GM12878 (cell line): ENCODE data around the gene TTLL13. TPM values are rescaled to one million over a fixed set of nuclear protein-coding genes. Genes with fewer than 3 reads are reported as not detected.

ENCODE experiments used
- ATAC-seq: fragments of 200-7000 bp; cut with Tn5 transposase; 3 replicates; pipeline ENCODE4 v1.9.1; 2020; ENCODE audit warnings: mild to moderate bottlenecking, moderate library complexity
- BruUV-seq: library from RNA; stranded (reverse); fragments of 400-500 nt; replicated peaks from 2 replicates; lab custom pipeline; 2021; lab: Mats Ljungman, UMichigan
- CTCF ChIA-PET: fragments of 300-600 bp; sonication (Branson Sonifier 250); formaldehyde crosslinking; extraction: SDS; loops from one replicate; lab custom pipeline; 2021; ENCODE audit warnings: inconsistent platforms; lab: Yijun Ruan, JAX
- POLR2A ChIA-PET: fragments of 350-600 bp; formaldehyde crosslinking; extraction: SDS; loops from one replicate; lab custom pipeline; 2021; ENCODE audit warnings: inconsistent platforms; lab: Charles Lee
- RAD21 ChIA-PET: fragments of 300-600 bp; sonication (Branson Sonifier 250); formaldehyde crosslinking; loops from one replicate; lab custom pipeline; 2023; ENCODE audit warnings: antibody characterized with exemption; ENCODE audit not compliant: unreplicated experiment; lab: Charles Lee
- SMC1A ChIA-PET: fragments of 300-600 bp; sonication (Branson Sonifier 250); formaldehyde crosslinking; loops from one replicate; lab custom pipeline; 2023; ENCODE audit not compliant: unreplicated experiment, uncharacterized antibody; lab: Charles Lee
- DNase-seq: peaks from one replicate; pipeline ENCODE4 v3.0.0-alpha.2; 2011; ENCODE audit warnings: low read depth, low spot score
- FAIRE-seq: peaks from 3 replicates; lab custom pipeline; 2011; peaks lifted over from hg19 to GRCh38; lab: Jason Lieb, UNC
- H2AFZ ChIP-seq: 2 replicates; pipeline ENCODE4 v1.6.0; 2011; ENCODE audit warnings: low read depth, low read length, control low read depth; ENCODE audit not compliant: control insufficient read depth
- H3K27ac ChIP-seq: 2 replicates; pipeline ENCODE4 v1.5.1; 2011; ENCODE audit warnings: control low read depth; ENCODE audit not compliant: control insufficient read depth, insufficient read depth
- H3K27me3 ChIP-seq, 2 experiments: replicated peaks in 1 of 2; 2 replicates each; pipeline versions ENCODE4 v1.6.0 to v1.6.1; 2011; ENCODE audit warnings: low read length in 1 of 2; ENCODE audit not compliant: control insufficient read depth in 2 of 2, insufficient read depth in 2 of 2
- H3K36me3 ChIP-seq, 2 experiments: 2 replicates each; pipeline ENCODE4 v1.5.1; 2011; ENCODE audit warnings: low read length in 1 of 2; ENCODE audit not compliant: control insufficient read depth in 2 of 2, insufficient read depth in 2 of 2
- H3K4me1 ChIP-seq: 2 replicates; pipeline ENCODE4 v1.6.1; 2011; ENCODE audit warnings: mild to moderate bottlenecking, low read length, moderate library complexity, mixed read lengths; ENCODE audit not compliant: control insufficient read depth, insufficient read depth
- H3K4me2 ChIP-seq: 2 replicates; pipeline ENCODE4 v1.6.0; 2011; ENCODE audit warnings: control low read depth; ENCODE audit not compliant: control insufficient read depth, insufficient read depth
- H3K4me3 ChIP-seq: fragments of 200-600 bp; sonication (generic); 2 replicates; pipeline ENCODE4 v1.5.1; 2016
- H3K79me2 ChIP-seq: 2 replicates; pipeline ENCODE4 v1.6.0; 2011; ENCODE audit warnings: low read length; ENCODE audit not compliant: control insufficient read depth, insufficient read depth
- H3K9ac ChIP-seq: 2 replicates; pipeline ENCODE4 v1.8.0; 2011; ENCODE audit warnings: low read length, control low read depth, mixed read lengths; ENCODE audit not compliant: control insufficient read depth, insufficient read depth
- H3K9me3 ChIP-seq: replicated peaks from 3 replicates; pipeline ENCODE4 v1.5.1; 2011; ENCODE audit warnings: mild to moderate bottlenecking, low read length; ENCODE audit not compliant: control insufficient read depth, insufficient read depth
- H4K20me1 ChIP-seq: 2 replicates; pipeline ENCODE4 v1.6.0; 2011; ENCODE audit not compliant: control insufficient read depth, insufficient read depth
- ATF7 ChIP-seq: fragments of 450-650 bp; IDR thresholded peaks from 2 replicates; pipeline ENCODE4 v1.6.1; 2016; ENCODE audit warnings: low read depth, mild to moderate bottlenecking
- CHD4 ChIP-seq: fragments of 200-600 bp; sonication (generic); IDR thresholded peaks from 2 replicates; pipeline ENCODE4 v1.6.1; 2016; ENCODE audit warnings: mild to moderate bottlenecking
- IRF4 ChIP-seq: IDR thresholded peaks from 2 replicates; pipeline ENCODE4 v1.6.1; 2011; ENCODE audit warnings: low read depth, low read length
- KAT2A ChIP-seq: conservative IDR thresholded peaks from 2 replicates; pipeline ENCODE4 v1.6.1; 2011; ENCODE audit warnings: low read depth, low read length; ENCODE audit not compliant: control insufficient read depth
- MYB ChIP-seq: fragments of 150-350 bp; IDR thresholded peaks from 2 replicates; pipeline ENCODE4 v1.6.1; 2014; ENCODE audit warnings: mild to moderate bottlenecking, low read depth, low read length, borderline replicate concordance
- NR2F1 ChIP-seq: fragments of 450-650 bp; conservative IDR thresholded peaks from 2 replicates; pipeline ENCODE4 v1.6.1; 2017; ENCODE audit warnings: mild to moderate bottlenecking
- PML ChIP-seq: IDR thresholded peaks from 2 replicates; pipeline ENCODE4 v1.6.1; 2012; ENCODE audit warnings: low read length, inconsistent platforms
- SIN3A ChIP-seq: IDR thresholded peaks from 2 replicates; pipeline ENCODE4 v1.6.1; 2012; ENCODE audit warnings: low read depth, low read length, improper control_type of control experiment
- SMAD1 ChIP-seq: fragments of 450-650 bp; IDR thresholded peaks from 2 replicates; pipeline ENCODE4 v1.6.1; 2018; ENCODE audit warnings: mild to moderate bottlenecking, low read depth; ENCODE audit not compliant: partially characterized antibody
- SPI1 ChIP-seq: IDR thresholded peaks from 2 replicates; pipeline ENCODE4 v1.6.1; 2011; ENCODE audit warnings: low read depth, mild to moderate bottlenecking, low read length, moderate library complexity, borderline replicate concordance; ENCODE audit not compliant: insufficient read depth
- SREBF1 ChIP-seq: IDR thresholded peaks from 2 replicates; pipeline ENCODE4 v1.6.1; 2012; ENCODE audit warnings: mild to moderate bottlenecking, low read length
- YBX1 ChIP-seq: fragments of 450-650 bp; IDR thresholded peaks from 2 replicates; pipeline ENCODE4 v1.6.1; 2016; ENCODE audit warnings: antibody characterized with exemption
- WGBS: methylation state at CpG from one replicate; pipeline ENCODE4 v1.1.6; 2016; ENCODE audit warnings: low lambda C conversion rate; ENCODE audit not compliant: insufficient replicate concordance, insufficient coverage; ENCODE audit errors: missing lambda C conversion rate; 5-methylcytosine and 5-hydroxymethylcytosine counted together
- in situ Hi-C: fragments of 300-500 bp; cut with MboI; formaldehyde crosslinking; loops from 9 replicates; pipeline ENCODE4 v1.14.3; 2018; ENCODE audit warnings: mixed read lengths
- intact Hi-C: fragments of 100-400 bp; cut with micrococcal nuclease; formaldehyde crosslinking; loops from one replicate; pipeline ENCODE4 v1.14.2; 2022; ENCODE audit not compliant: unreplicated experiment
- polyA plus RNA-seq, 11 experiments: library from polyadenylated mRNA; depleted of rRNA in 4 of 11; unstranded in 6 of 11; stranded (reverse) in 5 of 11; fragments of >200 nt; fragmentation: Nextera tagmentation in 4 of 11; fragmentation: Illumina TruSeq in 1 of 11; extraction: Ambion mirVana in 4 of 11; extraction: Trizol in 1 of 11; gene quantifications; 1 replicate in 1 of 11; 2 replicates in 10 of 11; pipeline versions ENCODE4 v1.2.1 to v1.2.3, GENCODE V29; 2011 to 2016; ENCODE audit warnings: inconsistent platforms in 2 of 11, missing spikeins in 2 of 11, low read depth in 1 of 11
- total RNA-seq, 4 experiments: library from RNA; depleted of rRNA in 3 of 4; stranded (reverse); fragments of >200 nt in 3 of 4; fragmentation: Illumina TruSeq in 1 of 4; extraction: Trizol in 1 of 4; gene quantifications; 2 replicates each; pipeline versions ENCODE4 v1.2.1 to v1.2.3, GENCODE V29; 2013 to 2021

The TTLL13 gene
- total and polyA plus RNA-seq, 10 of the 15 experiments (the other 5 are each of a cell fraction or from before 2014, with no cell fraction given) = 0.03 to 0.32 (median 0.13) TPM; not detected in 1

GRCh38 chr15:90291679-90292356, 42.5 kb downstream of the TTLL13 start:
- ChIA-PET POLR2A (interaction anchor here (1.0 kb wide), 1 partner anchor 61 kb away, joined by 3 read pairs; no protein-coding TSS in a partner anchor), SMC1A (interaction anchor here (0.5 to 2.6 kb wide), 6 partner anchors 14 to 356 kb away, joined by 3 to 8 read pairs (median 5); no protein-coding TSS in a partner anchor), CTCF (interaction anchor here (0.8 to 7.5 kb wide), 13 partner anchors 9 to 981 kb away, joined by 3 to 99 read pairs (median 6); no protein-coding TSS in a partner anchor)
- in situ Hi-C loops (no loop called here), intact Hi-C loops (no loop called here)
- BruUV-seq = no TSS peak
- no peak overlapping the region for H3K4me2 ChIP-seq
- FAIRE-seq = no peak
- H4K20me1 ChIP-seq = no peaks in the 10 kb centered on the region
- DNase-seq = no peak
- no peak overlapping the region; the same call in 1 of the 2 replicates for H2AFZ ChIP-seq
- no peaks in the 10 kb centered on the region for H3K79me2 ChIP-seq
- no peaks in the 10 kb centered on the region for H3K36me3 ChIP-seq
- no peak overlapping the region for H3K4me3 ChIP-seq
- peak; percentile 69 for ATAC-seq
- WGBS = 62% methylated on average over 16 of the region's 16 CpGs
- no peak for TF ChIP-seq YBX1
- TF ChIP-seq PML = no peak
- no peak for TF ChIP-seq SIN3A
- TF ChIP-seq SMAD1 = no peak
- no peak for TF ChIP-seq CHD4
- TF ChIP-seq IRF4 = no peak
- no peak for TF ChIP-seq ATF7
- TF ChIP-seq SPI1 = no peak
- no peak for TF ChIP-seq KAT2A
- TF ChIP-seq SREBF1 = no peak
- no peak for TF ChIP-seq NR2F1
- no peak for TF ChIP-seq MYB
- TF ChIP-seq, all 136 proteins: peak for 0
- no peaks in the 10 kb centered on the region for H3K4me1 ChIP-seq
- no peak overlapping the region for H3K9ac ChIP-seq
- no peaks in the 10 kb centered on the region for H3K27me3 ChIP-seq
- H3K9me3 ChIP-seq = no peaks in the 10 kb centered on the region
- H3K27ac ChIP-seq = no peak overlapping the region
- RAD21 ChIA-PET = interaction anchor here (0.6 to 2.2 kb wide), 6 partner anchors 9 to 261 kb away, joined by 3 to 18 read pairs (median 5); partner anchors contain the start of genes CIB1 and GDPGP1
